ENCODE measurements around the gene PPY.
A peak's percentile ranks its signal among the peaks of the same experiment; 100 is the strongest.
"Not testable (repeated sequence)": the region's sequence is repeated elsewhere in the genome, so short reads cannot be mapped to it uniquely, and the experiment has no call there.

PPY gene

DNA sequence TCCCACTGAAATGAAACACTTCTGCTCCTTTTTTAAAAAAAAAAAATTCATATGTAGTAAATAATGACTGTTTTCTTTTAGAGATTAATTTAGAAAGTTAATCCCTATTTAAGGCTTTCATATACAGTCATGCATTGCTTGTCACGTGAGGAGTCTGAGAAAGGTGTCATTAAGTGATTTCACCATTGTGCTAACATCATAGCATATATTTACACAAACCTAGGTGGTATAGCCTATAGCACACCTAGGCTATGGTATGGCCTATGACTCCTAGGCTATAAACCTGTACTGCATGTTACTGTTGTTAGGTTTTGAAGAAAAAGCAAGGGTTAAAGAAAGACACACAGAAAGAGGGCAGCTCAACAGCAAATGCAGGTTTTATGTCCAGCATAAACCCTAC is 13.7 kb downstream of the PPY start:
- DNase-seq: peak; percentile 4

DNA sequence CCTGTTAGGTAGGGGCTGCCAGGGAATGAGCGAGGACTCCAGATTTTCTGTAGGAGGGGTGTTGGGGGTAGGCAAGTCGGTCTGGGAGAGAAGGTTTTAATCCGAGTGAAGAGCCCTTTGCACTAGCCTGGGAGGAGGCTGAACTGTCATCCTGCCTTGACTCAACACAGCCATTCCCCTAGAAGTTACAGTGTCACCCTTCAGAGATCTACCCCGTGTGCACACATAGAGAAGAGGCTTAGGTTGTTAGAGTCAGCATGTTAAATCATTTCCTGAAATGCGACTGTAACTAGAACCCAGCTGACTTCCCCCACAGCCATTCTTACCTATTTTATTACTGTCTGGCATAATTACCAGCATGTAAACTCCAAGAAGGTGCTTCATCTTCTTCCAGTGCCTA is 14.3 kb downstream of the PPY start:
- DNase-seq: not testable (repeated sequence)

DNA sequence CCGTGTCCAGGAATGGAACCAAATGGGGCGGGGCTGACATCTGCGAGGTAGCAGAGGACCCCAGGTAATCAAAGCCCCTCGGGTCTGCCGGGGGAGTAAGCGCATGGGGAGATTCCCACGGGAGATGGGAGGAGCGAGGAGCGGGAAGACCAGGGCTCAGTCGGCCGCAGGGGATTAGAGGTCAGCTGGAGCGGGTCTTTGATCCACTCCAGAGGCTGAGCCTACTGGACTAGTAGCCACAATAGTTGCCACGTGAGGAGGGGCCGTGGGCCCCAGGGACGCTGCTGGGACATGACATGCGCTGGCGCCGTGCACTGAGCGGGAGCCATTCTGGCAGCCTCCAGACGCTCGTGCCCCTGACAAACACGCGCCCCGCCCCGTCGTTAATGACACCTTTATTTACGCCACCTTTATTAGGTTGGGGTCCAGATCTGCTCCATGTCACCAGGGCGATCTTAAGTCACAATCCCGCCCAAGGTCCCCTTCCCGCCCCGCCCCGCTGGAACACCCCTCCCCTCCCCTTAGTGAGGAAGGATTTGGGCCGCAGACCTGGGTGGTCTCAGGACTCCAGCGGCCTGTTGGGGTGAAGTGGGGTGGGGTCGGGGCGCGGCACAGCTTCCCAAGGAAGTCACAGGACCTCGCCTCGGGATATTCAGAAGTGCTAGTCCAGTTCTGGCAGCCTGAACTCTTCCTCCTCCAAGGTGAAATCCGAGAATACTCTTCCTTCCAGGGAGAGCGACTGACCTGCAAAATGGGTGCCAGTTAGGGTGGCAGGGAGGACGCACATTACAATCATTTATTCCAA is 15.0 kb downstream of the PPY start:
- DNase-seq: no peak

- DNase-seq: no peak
Measured at GRCh38 chr17:43924558-43924957, 17.7 kb downstream of the PPY start.

DNA sequence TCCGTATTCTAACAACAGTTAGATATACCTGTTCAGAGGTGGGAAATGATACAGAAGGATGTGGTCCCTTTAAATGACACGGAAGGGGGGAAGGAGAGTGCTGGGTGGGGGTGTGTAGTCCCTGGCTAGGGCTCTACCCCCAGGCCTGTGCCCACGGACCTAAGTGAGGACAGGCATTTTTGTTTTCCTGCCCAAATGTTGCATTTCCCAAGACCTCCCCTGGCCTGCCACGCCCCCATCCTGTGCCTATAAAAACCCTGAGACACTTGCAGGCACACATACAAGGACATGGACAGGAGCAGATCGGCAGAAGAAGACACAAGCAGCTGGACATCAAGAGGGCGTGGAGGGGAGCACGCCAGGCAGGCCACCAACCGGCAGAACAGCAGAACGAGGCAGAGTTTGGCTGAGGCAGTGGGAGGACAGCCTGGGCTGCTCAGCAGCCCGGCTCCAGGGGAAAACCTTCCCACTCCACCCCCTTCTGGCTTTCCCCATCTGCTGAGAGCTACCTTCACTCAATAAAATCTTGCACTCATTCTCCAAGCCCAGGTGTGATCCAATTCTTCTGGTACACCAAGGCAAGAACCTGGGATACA is 21.7 kb downstream of the PPY start:
- no peak for DNase-seq

DNA sequence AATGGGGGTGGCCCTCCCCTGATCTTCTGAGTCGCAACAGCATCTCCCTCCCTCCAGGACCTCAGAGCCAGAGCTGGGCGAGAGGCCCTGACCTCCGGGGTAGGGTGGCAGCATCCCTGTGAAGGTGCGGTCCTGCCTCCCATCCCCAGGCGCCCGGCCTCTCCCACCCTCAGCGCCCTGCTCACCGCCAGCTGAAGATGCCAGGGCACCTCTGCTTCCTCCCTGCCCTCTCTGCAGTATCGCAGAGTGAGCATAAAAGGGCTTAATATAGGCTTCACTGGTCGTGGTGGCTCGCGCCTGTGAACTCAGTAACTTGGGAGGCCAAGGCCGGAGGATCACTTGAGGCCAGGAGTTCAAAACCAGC is 24.3 kb downstream of the PPY start:
- no peak for DNase-seq

GRCh38 chr17:43917348-43918025 is 24.8 kb downstream of the PPY start:
- DNase-seq: no peak

DNA sequence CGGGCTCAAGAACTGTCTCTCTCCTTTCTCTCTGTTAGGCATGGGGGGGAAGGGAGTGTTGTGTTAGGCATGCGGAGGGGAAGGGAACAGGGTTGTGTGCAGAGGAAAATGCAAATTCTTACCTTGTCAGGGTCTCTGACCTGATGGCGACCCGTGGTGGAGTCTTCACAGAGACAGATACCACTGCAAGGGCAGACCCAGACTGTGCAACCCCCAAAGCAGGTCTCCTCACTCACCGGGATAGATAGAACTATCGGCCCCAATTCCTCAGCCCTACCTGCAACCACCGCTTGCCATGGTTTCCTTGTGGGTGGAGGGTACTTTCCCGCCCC is 25.3 kb downstream of the PPY start:
- DNase-seq: no peak

GRCh38 chr17:43916385-43916784 is 25.9 kb downstream of the PPY start:
- no peak for DNase-seq

DNA sequence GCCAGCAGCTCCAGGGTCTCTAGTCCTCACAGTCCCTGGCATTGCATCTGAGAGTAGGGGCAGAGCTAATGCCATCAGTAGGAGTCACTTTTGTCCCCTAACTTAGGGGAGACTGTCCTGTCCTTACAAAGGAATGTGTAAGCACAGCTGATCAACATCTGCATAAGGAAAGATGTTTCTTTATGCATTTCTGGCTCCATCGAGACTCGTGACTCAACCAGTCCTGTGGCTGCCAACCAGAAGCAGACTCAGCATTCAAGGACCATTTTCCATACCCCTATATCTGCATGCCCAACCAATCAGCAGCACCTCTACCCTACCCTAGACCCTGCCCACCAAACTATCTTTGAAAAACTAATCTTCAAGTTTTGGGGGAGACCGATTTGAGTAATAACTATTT is 26.7 kb downstream of the PPY start:
- DNase-seq: no peak

GRCh38 chr17:43914451-43914850 is 27.8 kb downstream of the PPY start:
- DNase-seq: no peak

GRCh38 chr17:43913584-43913983 is 28.7 kb downstream of the PPY start:
- DNase-seq: no peak

DNA sequence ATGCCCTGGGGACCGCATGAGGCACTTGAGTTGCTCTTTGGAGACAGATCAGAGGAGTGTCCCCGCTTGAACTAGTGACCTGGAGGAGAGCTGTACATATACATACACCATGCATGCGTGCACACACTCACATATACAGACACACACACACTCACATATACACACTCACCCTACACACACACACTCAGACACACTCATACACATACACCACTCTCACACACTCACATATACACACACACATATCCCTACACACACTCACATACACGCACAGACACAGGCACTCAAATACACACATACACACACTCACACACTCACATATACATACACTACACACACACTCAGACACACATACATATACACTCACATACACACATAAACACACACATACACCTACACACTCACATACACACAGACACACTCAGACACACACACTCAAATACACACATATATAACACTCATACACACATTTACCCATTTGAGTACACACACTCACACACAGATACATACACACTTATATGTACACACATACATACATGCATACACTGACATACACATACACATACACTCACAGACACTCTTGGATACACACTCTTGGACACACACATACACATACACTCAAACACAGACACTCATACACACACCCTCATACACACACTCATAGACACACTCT is 29.5 kb downstream of the PPY start:
- no peak for DNase-seq

DNA sequence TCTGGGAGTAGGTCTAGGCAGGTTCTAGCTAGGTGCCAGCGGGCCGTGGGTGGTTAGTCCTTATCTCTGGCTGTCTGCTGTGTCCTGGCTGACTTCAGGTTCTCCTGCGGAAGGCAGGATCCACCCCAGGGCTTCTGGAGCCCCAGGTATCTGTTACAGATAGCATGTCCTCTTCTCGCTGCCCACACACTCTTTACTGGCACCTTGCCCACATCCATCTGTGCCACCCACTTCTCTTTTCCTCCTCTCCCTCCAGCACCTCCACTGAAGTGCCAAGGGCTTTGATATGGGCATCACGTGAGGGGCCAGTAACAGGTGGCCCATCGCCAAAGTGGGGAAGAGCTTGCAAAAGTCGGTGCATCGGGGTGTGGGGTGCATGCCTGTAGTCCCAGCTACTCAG is 30.4 kb downstream of the PPY start:
- no peak for DNase-seq

DNA sequence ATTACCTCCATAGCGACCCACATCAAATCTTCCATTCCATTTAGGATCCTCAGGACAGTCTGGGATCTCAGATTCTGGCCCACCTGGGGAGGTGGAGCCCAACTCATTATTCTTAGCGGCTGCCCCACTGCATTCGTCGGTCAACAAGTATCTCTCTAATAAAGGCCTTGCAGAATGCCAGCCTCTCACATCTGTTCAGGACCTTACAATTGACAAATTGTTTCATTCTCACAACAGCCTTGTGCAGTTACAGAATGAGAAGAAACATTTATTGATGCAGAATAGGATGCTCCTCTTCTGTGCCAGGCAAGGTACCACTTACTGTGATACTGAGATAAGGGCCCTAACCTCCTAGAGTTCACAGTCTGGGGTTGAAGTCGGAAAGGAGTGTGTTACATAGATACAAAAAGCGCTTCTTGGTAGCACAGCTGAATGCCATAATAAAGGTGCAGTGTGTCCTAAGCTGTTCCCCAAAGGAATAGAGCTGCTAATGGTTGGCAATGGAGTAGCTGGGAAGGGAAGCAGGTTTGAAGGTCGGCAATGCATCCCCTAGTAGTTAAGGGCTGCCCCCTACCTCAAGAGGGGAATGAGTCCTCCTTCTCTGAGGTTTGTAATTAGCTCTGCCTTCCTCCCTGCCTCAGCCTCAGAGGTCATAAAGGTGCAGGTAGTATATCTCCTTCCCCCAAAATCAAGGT is 32.6 kb downstream of the PPY start:
- no peak for DNase-seq

GRCh38 chr17:43907998-43908721 is 34.1 kb downstream of the PPY start:
- peak; percentile 24 for DNase-seq

GRCh38 chr17:43907425-43907981 is 34.8 kb downstream of the PPY start, which contains the start of gene MPP2:
MPP2 (minus strand) TSS chr17:43907536; CDS start chr17:43904460, 3,076 bp downstream.
- peak; percentile 55 for DNase-seq

GRCh38 chr17:43906951-43907424 is 35.3 kb downstream of the PPY start:
- DNase-seq: no peak

GRCh38 chr17:43905985-43906852 is 36.1 kb downstream of the PPY start:
- peak; percentile 57 for DNase-seq

- DNase-seq: no peak
Measured at GRCh38 chr17:43905400-43905984, 36.8 kb downstream of the PPY start.

Data from NCI-H146 (cell line).